Activated naive CD8-positive, alpha-beta T cell treated with anti-CD3 and anti-CD28 coated beads, Interleukin-2, amount 50 U/mL, for 16 hours (primary cell): ENCODE results near the gene GDPD5.

Source experiments
- DNase-seq: peaks from one replicate; pipeline ENCODE4 v3.0.0-alpha.2; 2020; ENCODE audit warnings: low read depth, low spot score

GDPD5 gene, protein sequence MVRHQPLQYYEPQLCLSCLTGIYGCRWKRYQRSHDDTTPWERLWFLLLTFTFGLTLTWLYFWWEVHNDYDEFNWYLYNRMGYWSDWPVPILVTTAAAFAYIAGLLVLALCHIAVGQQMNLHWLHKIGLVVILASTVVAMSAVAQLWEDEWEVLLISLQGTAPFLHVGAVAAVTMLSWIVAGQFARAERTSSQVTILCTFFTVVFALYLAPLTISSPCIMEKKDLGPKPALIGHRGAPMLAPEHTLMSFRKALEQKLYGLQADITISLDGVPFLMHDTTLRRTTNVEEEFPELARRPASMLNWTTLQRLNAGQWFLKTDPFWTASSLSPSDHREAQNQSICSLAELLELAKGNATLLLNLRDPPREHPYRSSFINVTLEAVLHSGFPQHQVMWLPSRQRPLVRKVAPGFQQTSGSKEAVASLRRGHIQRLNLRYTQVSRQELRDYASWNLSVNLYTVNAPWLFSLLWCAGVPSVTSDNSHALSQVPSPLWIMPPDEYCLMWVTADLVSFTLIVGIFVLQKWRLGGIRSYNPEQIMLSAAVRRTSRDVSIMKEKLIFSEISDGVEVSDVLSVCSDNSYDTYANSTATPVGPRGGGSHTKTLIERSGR

GRCh38 chr11:75525433-75526191, at the start of gene GDPD5:
Gene GDPD5, minus strand, starts transcription at chr11:75525941. Its CDS starts 48,206 bp downstream, at chr11:75477735.
- peak; percentile 54 for DNase-seq

DNA sequence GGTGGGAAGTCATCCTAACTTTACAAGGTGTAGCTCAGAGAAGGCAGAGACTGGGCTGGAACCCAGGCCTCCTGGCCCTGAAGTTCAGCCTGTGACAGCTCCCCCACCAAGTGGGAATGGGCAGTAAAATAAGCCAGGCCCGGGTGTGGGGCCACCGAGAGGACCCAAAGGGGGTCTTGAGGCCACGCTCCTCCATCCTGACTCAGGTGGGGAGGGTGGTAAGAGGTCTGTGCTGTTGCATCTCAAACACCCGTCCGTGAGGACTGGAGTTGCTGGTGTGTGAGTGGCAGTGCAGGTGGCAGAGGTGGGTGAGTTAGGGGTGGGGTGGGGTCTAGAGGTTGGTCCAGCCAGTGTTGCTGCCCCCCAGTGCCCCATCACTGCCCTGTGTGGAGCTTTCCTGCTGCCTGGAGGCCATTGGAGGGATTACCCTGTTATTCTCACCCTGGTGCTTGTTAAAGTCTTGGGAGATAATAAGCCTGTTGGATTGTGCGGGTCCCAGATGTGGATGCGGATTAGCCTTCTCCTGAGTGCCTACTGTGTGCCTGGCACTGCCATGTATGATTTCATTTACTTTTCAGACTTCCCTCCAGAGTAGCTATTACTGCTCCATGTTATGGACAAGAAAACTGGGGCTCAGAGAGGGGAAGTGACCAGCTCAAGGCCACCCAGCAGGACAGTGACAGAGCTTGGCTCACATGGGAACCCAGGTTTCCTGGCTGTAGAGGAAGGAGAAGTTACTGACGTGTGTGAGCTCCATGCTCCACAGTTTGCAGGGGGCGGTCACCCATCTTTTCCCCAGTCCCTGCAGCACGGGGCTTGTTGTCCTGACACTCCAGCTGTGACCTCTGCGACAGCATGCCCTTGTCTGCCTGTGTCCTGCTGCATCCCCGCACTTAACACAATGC, 49.2 kb upstream of the GDPD5 start:
- no peak for DNase-seq

DNA sequence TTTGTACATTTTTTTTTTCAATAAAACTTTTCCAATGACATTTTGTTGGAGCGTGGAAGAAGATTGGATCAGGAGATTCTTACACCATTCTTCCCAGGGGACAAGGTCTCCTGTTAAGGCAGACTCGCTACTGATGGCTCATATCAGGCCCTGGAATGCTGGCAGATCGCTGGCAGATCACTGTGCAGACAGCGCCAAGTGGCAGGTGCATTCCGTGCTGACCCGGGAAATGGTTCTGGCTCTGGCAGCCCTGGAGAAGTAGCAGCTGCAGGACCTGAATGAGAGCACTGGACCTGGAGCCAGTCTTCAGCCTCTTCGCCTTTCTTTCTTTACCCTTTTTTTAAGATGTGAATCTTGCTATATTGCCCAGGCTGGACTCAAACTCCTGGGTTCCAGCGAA, 47.0 kb upstream of the GDPD5 start:
- DNase-seq = no peak

- DNase-seq = no peak
These were observed 45.9 kb upstream of the GDPD5 start for GRCh38 chr11:75571625-75572024.

- DNase-seq = no peak
These were observed 44.9 kb upstream of the GDPD5 start for GRCh38 chr11:75570559-75571139.

DNA sequence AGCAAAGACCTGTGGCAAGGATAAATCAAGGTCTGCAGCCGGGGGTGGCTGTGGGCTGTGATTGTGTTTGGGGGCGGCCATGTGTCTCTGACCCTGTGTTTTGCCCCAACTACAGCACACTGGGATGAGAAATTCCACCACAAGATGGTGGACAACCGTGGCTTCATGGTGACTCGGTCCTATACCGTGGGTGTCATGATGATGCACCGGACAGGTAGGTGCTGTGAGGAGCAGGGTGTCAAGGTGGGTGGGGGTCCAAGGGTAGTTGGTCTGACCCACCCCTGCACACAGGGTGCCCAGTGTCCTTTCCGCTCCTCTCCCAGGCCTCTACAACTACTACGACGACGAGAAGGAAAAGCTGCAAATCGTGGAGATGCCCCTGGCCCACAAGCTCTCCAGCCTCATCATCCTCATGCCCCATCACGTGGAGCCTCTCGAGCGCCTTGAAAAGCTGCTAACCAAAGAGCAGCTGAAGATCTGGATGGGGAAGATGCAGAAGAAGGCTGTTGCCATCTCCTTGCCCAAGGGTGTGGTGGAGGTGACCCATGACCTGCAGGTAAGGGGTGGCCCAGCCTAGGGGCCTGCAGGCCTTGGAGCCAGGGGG, 43.0 kb upstream of the GDPD5 start:
- no peak for DNase-seq

DNA sequence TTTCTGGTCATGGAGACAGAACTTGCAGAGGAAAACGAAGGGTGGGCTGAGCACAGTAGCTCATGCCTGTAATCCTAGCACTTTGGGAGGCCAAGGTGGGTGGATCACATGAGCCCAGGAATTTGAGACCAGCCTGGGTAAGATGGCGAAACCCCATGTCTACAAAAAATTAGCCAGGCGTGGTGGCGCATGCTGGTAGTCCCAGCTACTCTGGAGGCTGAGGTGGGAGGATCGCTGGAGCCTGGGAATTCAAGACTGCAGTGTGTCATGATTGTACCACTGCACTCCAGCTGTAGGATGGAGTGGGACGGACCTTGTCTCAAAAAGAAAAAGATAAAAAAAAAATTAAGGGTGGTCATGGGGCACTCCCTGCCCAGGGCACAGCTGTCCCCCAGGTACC, 42.2 kb upstream of the GDPD5 start:
- no peak for DNase-seq

GRCh38 chr11:75566763-75567279, 41.1 kb upstream of the GDPD5 start:
- DNase-seq = no peak

GRCh38 chr11:75565916-75566762, 40.4 kb upstream of the GDPD5 start:
- DNase-seq = no peak

DNA sequence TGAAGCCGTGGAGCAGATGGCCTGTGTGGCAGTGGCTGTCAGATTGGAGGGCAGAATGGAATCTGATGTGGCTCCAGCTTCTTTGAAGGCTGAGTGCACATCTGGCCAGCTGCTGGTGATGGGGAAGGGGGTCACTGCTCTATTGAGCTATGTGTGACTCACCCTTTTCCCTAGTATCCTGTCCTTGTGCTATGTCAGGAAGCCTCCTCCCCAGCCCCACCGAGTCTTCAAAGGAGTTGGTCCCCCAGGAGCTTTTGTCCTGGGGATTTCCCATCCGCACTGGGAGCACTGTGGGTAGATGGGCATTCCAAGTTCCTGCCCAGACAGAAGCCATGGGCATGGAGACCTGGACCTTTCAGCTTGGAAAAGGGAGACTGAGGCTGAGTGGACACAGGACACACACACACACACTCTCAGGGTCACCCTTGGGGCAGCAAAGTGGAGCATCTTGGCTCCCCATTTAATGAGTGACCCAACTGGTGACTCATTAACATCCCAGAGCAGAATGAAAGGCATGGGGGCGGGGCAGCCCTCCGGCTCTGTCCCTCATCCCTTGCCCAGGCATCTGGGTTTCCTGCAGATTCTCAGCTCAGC, 39.6 kb upstream of the GDPD5 start:
- DNase-seq = no peak

GRCh38 chr11:75563978-75564552, 38.3 kb upstream of the GDPD5 start:
- DNase-seq = no peak

DNA sequence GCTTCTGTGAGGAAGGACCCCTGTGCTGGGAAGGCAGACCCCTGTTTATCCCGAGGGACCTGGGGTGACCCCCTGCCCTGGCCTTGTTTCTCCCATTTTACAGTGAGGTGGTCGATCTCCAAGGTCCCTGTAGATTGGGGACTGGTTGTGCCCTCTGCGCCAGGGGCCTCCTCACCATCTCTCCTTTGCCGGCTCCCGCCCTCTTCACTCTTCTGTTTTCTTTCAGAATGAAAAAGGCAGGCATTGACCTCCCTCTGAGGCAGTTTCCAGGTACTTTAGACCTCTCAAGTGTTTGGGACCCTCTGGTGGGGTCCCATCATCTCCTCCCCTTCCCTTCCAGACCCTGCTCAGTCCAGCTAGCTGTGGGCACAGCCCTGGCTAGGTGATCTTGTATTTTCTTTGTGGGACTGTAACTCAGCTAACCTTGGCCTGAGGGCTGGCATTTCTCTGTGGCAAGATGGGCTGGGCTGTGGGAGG, 37.8 kb upstream of the GDPD5 start:
- DNase-seq = no peak

- DNase-seq = no peak
These were observed 37.2 kb upstream of the GDPD5 start for GRCh38 chr11:75562836-75563484.

GRCh38 chr11:75562048-75562835, 36.5 kb upstream of the GDPD5 start, which contains the start of gene SERPINH1:
Gene SERPINH1, plus strand, starts transcription at chr11:75562253. Its CDS starts 4,097 bp downstream, at chr11:75566350.
- DNase-seq = no peak

DNA sequence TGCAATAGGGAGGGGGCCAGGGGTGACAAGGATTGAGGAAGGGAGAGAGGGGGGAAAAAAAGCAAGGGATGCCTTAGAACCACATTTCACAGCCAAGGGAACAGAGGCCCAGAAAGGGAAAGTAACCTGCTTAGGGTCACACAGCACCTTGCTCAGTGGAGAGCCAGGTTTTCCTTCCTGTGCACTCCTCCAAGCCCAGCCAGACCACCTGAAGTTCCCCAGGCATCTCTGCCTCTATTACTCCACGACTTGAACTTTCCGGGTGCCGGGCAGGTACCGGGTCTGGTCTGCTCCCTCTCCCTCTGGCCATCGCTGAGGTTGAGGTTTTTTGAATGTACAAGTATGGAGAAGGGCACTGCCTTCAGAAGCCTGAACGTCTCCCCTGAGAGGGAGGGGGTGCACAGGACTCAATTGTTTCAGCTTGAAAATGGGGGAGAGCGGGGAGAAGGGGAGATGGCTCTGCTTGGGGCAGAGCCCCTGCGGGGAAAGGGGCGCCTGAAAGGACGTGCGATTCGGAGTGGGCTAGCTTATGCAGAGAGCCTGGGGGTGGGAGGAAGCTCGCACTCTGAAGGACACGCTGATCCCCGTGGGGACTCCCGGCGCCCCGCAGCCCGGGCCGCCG, 35.8 kb upstream of the GDPD5 start:
- DNase-seq = no peak

DNA sequence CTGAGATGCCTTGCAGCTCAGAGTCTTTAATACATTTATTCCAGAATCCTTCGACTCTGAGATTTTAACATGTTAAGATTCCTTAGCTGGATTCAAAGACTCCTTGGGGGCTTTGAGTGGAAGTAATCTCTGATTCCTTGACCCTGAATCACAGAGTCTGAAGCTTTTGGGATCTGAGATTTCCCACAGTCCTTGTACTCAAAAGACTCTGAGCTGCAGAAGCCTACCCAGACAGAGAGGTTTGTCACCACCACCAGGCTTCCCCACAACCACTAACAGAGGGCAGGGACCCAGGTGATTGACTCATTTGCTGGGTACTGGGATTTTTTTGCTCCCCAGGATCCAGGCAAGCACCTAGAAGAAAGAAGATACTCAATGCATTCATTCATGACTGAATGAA, 34.9 kb upstream of the GDPD5 start:
- DNase-seq = no peak
